ENCODE results near the gene PNLIPRP1.

DNA sequence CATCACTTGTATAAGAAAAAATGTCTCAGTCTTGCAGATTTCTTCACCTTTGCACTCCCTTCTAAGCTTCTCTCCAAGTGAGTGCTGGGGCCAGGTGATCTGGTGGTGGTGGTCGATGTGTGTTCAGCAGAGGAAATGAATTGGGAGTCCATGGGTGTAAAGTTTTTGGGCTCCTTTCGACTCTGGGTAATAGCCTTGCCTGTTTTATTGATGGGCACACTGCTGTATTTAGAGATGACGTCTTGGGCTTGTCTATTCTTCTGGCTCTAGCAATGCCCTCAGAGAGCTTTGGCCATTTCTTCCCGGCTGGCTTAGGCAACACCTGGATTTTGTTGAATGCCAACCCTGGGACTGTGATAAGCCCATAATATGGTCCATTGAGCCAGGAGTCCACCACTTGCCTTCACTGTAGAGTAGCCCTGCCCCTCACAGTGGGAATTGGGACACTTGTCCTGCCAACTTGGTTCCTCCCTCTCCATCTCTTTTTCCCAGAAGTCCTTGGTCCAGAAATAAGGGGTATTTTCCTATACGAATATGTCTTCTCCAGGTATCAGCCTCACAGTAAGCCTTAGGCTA, 33.4 kb upstream of the PNLIPRP1 start:
- TF ChIP-seq, protein P1, sequence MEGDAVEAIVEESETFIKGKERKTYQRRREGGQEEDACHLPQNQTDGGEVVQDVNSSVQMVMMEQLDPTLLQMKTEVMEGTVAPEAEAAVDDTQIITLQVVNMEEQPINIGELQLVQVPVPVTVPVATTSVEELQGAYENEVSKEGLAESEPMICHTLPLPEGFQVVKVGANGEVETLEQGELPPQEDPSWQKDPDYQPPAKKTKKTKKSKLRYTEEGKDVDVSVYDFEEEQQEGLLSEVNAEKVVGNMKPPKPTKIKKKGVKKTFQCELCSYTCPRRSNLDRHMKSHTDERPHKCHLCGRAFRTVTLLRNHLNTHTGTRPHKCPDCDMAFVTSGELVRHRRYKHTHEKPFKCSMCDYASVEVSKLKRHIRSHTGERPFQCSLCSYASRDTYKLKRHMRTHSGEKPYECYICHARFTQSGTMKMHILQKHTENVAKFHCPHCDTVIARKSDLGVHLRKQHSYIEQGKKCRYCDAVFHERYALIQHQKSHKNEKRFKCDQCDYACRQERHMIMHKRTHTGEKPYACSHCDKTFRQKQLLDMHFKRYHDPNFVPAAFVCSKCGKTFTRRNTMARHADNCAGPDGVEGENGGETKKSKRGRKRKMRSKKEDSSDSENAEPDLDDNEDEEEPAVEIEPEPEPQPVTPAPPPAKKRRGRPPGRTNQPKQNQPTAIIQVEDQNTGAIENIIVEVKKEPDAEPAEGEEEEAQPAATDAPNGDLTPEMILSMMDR (IDR thresholded peaks at IDR 0.05; ENCODE audit: poor library complexity), result no peak
- no peak for TF ChIP-seq EZH2 (IDR thresholded peaks at IDR 0.05; ENCODE audit: borderline replicate concordance)

All from hepatocyte (in vitro differentiated cells).